GM21515 (cell line): ENCODE measurements around the gene STX17.

Source experiments
- ATAC-seq: cut with Tn5 transposase; IDR thresholded peaks from one replicate; pipeline ENCODE4 v1.9.1; 2021; ENCODE audit not compliant: unreplicated experiment

Gene STX17

GRCh38 chr9:99905833-99906402, 536 bp upstream of the STX17 start:
- no peak for ATAC-seq

- no peak for ATAC-seq
Measured at GRCh38 chr9:99907208-99907532, 716 bp downstream of the STX17 start.

GRCh38 chr9:99911600-99911999, 5.1 kb downstream of the STX17 start:
- ATAC-seq: no peak

GRCh38 chr9:99916650-99917049, 10.2 kb downstream of the STX17 start:
- ATAC-seq: no peak

GRCh38 chr9:99918134-99918533, 11.7 kb downstream of the STX17 start:
- no peak for ATAC-seq

GRCh38 chr9:99919930-99920329, 13.5 kb downstream of the STX17 start:
- no peak for ATAC-seq

- ATAC-seq: no peak
Measured at GRCh38 chr9:99921875-99922710, 15.6 kb downstream of the STX17 start.

- ATAC-seq: no peak
Measured at GRCh38 chr9:99922711-99923030, 16.2 kb downstream of the STX17 start.

- ATAC-seq: no peak
Measured at GRCh38 chr9:99925541-99925940, 19.1 kb downstream of the STX17 start.

- ATAC-seq: no peak
Measured at GRCh38 chr9:99929652-99930051, 23.2 kb downstream of the STX17 start.

GRCh38 chr9:99931155-99931840, 24.8 kb downstream of the STX17 start:
- no peak for ATAC-seq

GRCh38 chr9:99936947-99937587, 30.6 kb downstream of the STX17 start:
- no peak for ATAC-seq

- ATAC-seq: no peak
Measured at GRCh38 chr9:99947395-99947794, 40.9 kb downstream of the STX17 start.

- no peak for ATAC-seq
Measured at GRCh38 chr9:99948482-99948881, 42.0 kb downstream of the STX17 start.

- ATAC-seq: no peak
Measured at GRCh38 chr9:99948896-99949295, 42.4 kb downstream of the STX17 start.

GRCh38 chr9:99953861-99954507, 47.5 kb downstream of the STX17 start:
- no peak for ATAC-seq

- ATAC-seq: no peak
Measured at GRCh38 chr9:99954819-99955218, 48.4 kb downstream of the STX17 start.

GRCh38 chr9:99955606-99956005, 49.2 kb downstream of the STX17 start:
- no peak for ATAC-seq

GRCh38 chr9:99962680-99963261, 56.3 kb downstream of the STX17 start:
- ATAC-seq: no peak

GRCh38 chr9:99964336-99964735, 57.9 kb downstream of the STX17 start:
- no peak for ATAC-seq

- no peak for ATAC-seq
Measured at GRCh38 chr9:99966001-99966400, 59.5 kb downstream of the STX17 start.
